H1 (cell line): ENCODE data around the gene SMAD7. TPM values are rescaled to one million over a fixed set of nuclear protein-coding genes. Genes with fewer than 3 reads are reported as not detected.

Experiments used
- CTCF ChIA-PET: fragments of 300-600 bp; sonication (Branson Sonifier 250); formaldehyde crosslinking; loops from one replicate; lab custom pipeline; 2021; ENCODE audit not compliant: partially characterized antibody; lab: Charles Lee
- POLR2A ChIA-PET: fragments of 300-600 bp; sonication (Branson Sonifier 250); formaldehyde crosslinking; loops from one replicate; lab custom pipeline; 2021; ENCODE audit warnings: inconsistent platforms; ENCODE audit not compliant: partially characterized antibody; lab: Charles Lee
- DNase-seq, 2 experiments: peaks; one replicate each; pipeline versions ENCODE4 v3.0.0 to v3.0.0-alpha.2; 2010 to 2022; ENCODE audit warnings: low spot score in 2 of 2, low read depth in 1 of 2, mixed read lengths in 1 of 2
- FAIRE-seq: peaks from 2 replicates; lab custom pipeline; 2011; peaks lifted over from hg19 to GRCh38; lab: Jason Lieb, UNC
- H2AFZ ChIP-seq: 2 replicates; pipeline ENCODE4 v1.8.1; 2012; ENCODE audit warnings: low read length, inconsistent platforms
- H2AK5ac ChIP-seq: 2 replicates; pipeline ENCODE4 v1.6.1; 2013; ENCODE audit warnings: low read depth, low read length
- H2BK120ac ChIP-seq: replicated peaks from 2 replicates; pipeline ENCODE3; 2013; ENCODE audit warnings: low read depth, low read length, inconsistent platforms
- H2BK12ac ChIP-seq: 2 replicates; pipeline ENCODE4 v1.6.1; 2013; ENCODE audit warnings: low read depth, low read length
- H2BK15ac ChIP-seq: 2 replicates; pipeline ENCODE4 v1.6.1; 2013; ENCODE audit warnings: low read length
- H2BK20ac ChIP-seq: 2 replicates; pipeline ENCODE4 v1.6.1; 2013; ENCODE audit warnings: low read length
- H2BK5ac ChIP-seq: 2 replicates; pipeline ENCODE4 v1.6.1; 2013; ENCODE audit warnings: low read depth, low read length
- H3K14ac ChIP-seq: 2 replicates; pipeline ENCODE4 v1.6.1; 2013; ENCODE audit warnings: inconsistent platforms; ENCODE audit not compliant: insufficient read length
- H3K18ac ChIP-seq: 2 replicates; pipeline ENCODE4 v1.6.1; 2013; ENCODE audit warnings: low read length; ENCODE audit errors: extremely low read depth
- H3K23ac ChIP-seq: 2 replicates; pipeline ENCODE4 v1.6.1; 2013; ENCODE audit warnings: inconsistent platforms; ENCODE audit not compliant: insufficient read length
- H3K23me2 ChIP-seq: 2 replicates; pipeline ENCODE4 v1.6.1; 2013; ENCODE audit warnings: low read depth, low read length
- H3K27ac ChIP-seq: 2 replicates; pipeline ENCODE4 v1.6.1; 2011; ENCODE audit warnings: low read depth, low read length, inconsistent platforms
- H3K27me3 ChIP-seq, 4 experiments: replicated peaks in 1 of 4; 1 replicate in 1 of 4; 2 replicates in 3 of 4; pipeline versions ENCODE4 v1.6.1 to v1.8.1; 2011 to 2013; ENCODE audit warnings: low read length in 3 of 4, mild to moderate bottlenecking in 3 of 4, inconsistent platforms in 2 of 4, mixed read lengths in 2 of 4, moderate library complexity in 1 of 4; ENCODE audit not compliant: control insufficient read depth in 3 of 4, insufficient read depth in 3 of 4; ENCODE audit errors: extremely low read depth in 1 of 4
- H3K36me3 ChIP-seq, 4 experiments: 2 replicates each; pipeline versions ENCODE4 v1.6.1 to v1.8.1; 2011 to 2013; ENCODE audit warnings: mild to moderate bottlenecking in 4 of 4, low read length in 3 of 4, moderate library complexity in 2 of 4, control low read depth in 1 of 4, inconsistent platforms in 1 of 4; ENCODE audit not compliant: insufficient read depth in 4 of 4, control insufficient read depth in 2 of 4
- H3K4ac ChIP-seq: replicated peaks from 2 replicates; pipeline ENCODE3; 2013; ENCODE audit warnings: low read length, low read depth, mixed read lengths, inconsistent platforms; ENCODE audit not compliant: insufficient read length
- H3K4me1 ChIP-seq, 4 experiments: replicated peaks in 1 of 4; 1 replicate in 1 of 4; 2 replicates in 3 of 4; pipeline versions ENCODE4 v1.6.1 to v1.8.1; 2011 to 2013; ENCODE audit warnings: low read length in 3 of 4, inconsistent platforms in 2 of 4, mixed read lengths in 1 of 4; ENCODE audit not compliant: insufficient read depth in 4 of 4, control insufficient read depth in 3 of 4
- H3K4me2 ChIP-seq, 2 experiments: 2 replicates each; pipeline versions ENCODE4 v1.6.1 to v1.8.1; 2011 to 2013; ENCODE audit warnings: low read depth in 2 of 2, low read length in 2 of 2, control low read depth in 1 of 2, inconsistent platforms in 1 of 2, mild to moderate bottlenecking in 1 of 2; ENCODE audit not compliant: insufficient read depth in 1 of 2
- H3K4me3 ChIP-seq, 4 experiments: fragments of 200-600, 300-600 bp in 1 of 4; sonication (generic), shearing (Covaris generic), sonication (Bioruptor Twin) in 1 of 4; 2 replicates each; pipeline versions ENCODE4 v1.5.1 to v1.8.1; 2011 to 2016; ENCODE audit warnings: low read length in 4 of 4, low read depth in 3 of 4, control low read depth in 2 of 4, inconsistent platforms in 2 of 4, mild to moderate bottlenecking in 2 of 4, mixed read lengths in 1 of 4, moderate library complexity in 1 of 4; ENCODE audit not compliant: insufficient read depth in 2 of 4; ENCODE audit errors: extremely low read depth in 1 of 4
- H3K56ac ChIP-seq: replicated peaks from 2 replicates; pipeline ENCODE3; 2013; ENCODE audit warnings: low read depth, mild to moderate bottlenecking, mixed read lengths, low read length, inconsistent platforms; ENCODE audit not compliant: insufficient read length
- H3K79me1 ChIP-seq: 2 replicates; pipeline ENCODE4 v1.6.1; 2013; ENCODE audit warnings: low read depth, low read length, control low read depth
- H3K79me2 ChIP-seq, 2 experiments: 2 replicates each; pipeline versions ENCODE4 v1.6.1 to v1.8.1; 2012 to 2013; ENCODE audit warnings: low read length in 2 of 2, mild to moderate bottlenecking in 2 of 2, inconsistent platforms in 1 of 2; ENCODE audit not compliant: insufficient read depth in 2 of 2, control insufficient read depth in 1 of 2
- H3K9ac ChIP-seq, 4 experiments: replicated peaks in 1 of 4; 1 replicate in 1 of 4; 2 replicates in 3 of 4; pipeline versions ENCODE4 v1.6.1 to v1.8.1; 2011 to 2013; ENCODE audit warnings: low read depth in 3 of 4, low read length in 3 of 4, control low read depth in 2 of 4, mild to moderate bottlenecking in 2 of 4, moderate library complexity in 2 of 4, inconsistent platforms in 1 of 4; ENCODE audit errors: extremely low read depth in 1 of 4
- H3K9me3 ChIP-seq, 2 experiments: 2 replicates each; pipeline versions ENCODE4 v1.6.1 to v1.8.1; 2012 to 2013; ENCODE audit warnings: mild to moderate bottlenecking in 2 of 2, moderate library complexity in 2 of 2, control low read depth in 1 of 2, inconsistent platforms in 1 of 2, low read depth in 1 of 2, low read length in 1 of 2, mixed read lengths in 1 of 2; ENCODE audit not compliant: insufficient read depth in 2 of 2
- H4K20me1 ChIP-seq, 2 experiments: replicated peaks in 1 of 2; 2 replicates each; pipeline versions ENCODE3 to v1.8.1; 2011 to 2013; ENCODE audit warnings: inconsistent platforms in 2 of 2, low read length in 2 of 2, mild to moderate bottlenecking in 1 of 2; ENCODE audit not compliant: insufficient read depth in 2 of 2, control insufficient read depth in 1 of 2
- H4K5ac ChIP-seq: 2 replicates; pipeline ENCODE4 v1.6.1; 2013; ENCODE audit warnings: low read length, low read depth, mixed read lengths, inconsistent platforms; ENCODE audit not compliant: insufficient read length
- H4K8ac ChIP-seq: 2 replicates; pipeline ENCODE4 v1.8.0; 2013; ENCODE audit warnings: mild to moderate bottlenecking, moderate library complexity, low read length, inconsistent platforms; ENCODE audit not compliant: insufficient read depth; ENCODE audit errors: extremely low read depth
- H4K91ac ChIP-seq: replicated peaks from 2 replicates; pipeline ENCODE3; 2013; ENCODE audit warnings: low read length, mixed read lengths, inconsistent platforms; ENCODE audit not compliant: insufficient read length
- EZH2 ChIP-seq: fragments of 200-600 bp; sonication (generic); IDR thresholded peaks from 2 replicates; pipeline ENCODE4 v1.7.1; 2012; ENCODE audit warnings: low read depth, mild to moderate bottlenecking, moderate library complexity, low read length, inconsistent platforms; ENCODE audit not compliant: severe bottlenecking
- KDM1A ChIP-seq: fragments of 200-600, 300-600 bp; sonication (generic); IDR thresholded peaks from 2 replicates; pipeline ENCODE4 v1.7.1; 2016; ENCODE audit warnings: mild to moderate bottlenecking, low read length, borderline replicate concordance
- WGBS, 2 experiments: shearing (Covaris generic) in 1 of 2; methylation state at CpG; one replicate each; pipeline versions ENCODE4 v1.1.6 to v1.1.7; 2013 to 2015; ENCODE audit warnings: low lambda C conversion rate in 2 of 2, mixed read lengths in 2 of 2, inconsistent platforms in 1 of 2, low coverage in 1 of 2, missing lambda C conversion rate in 1 of 2; ENCODE audit not compliant: insufficient replicate concordance in 2 of 2, insufficient coverage in 1 of 2, insufficient read length in 1 of 2; ENCODE audit errors: extremely low coverage in 1 of 2, missing lambda C conversion rate in 1 of 2; 5-methylcytosine and 5-hydroxymethylcytosine counted together
- polyA plus RNA-seq, 7 experiments: library from polyadenylated mRNA; depleted of rRNA in 3 of 7; stranded (reverse) in 5 of 7; unstranded in 2 of 7; fragments of >200 nt in 5 of 7; fragments of 200-250 nt in 2 of 7; gene quantifications; 1 replicate in 5 of 7; 2 replicates in 1 of 7; 4 replicates in 1 of 7; pipeline versions ENCODE4 v1.2.1 to v1.2.3, GENCODE V29; 2011 to 2013; ENCODE audit warnings: missing spikeins in 2 of 7, mixed read lengths in 2 of 7
- total RNA-seq: library from RNA; stranded (reverse); fragmentation: NEBNext Ultra II Directional; extraction: Animal tissue kit (Norgen Biotek cat#: 25700); gene quantifications from 2 replicates; pipeline ENCODE4 v1.2.1, GENCODE V29; 2021
- TF ChIP-seq, protein P1 (sequence below): IDR thresholded peaks from 2 replicates; pipeline ENCODE4 v1.6.1; 2012; ENCODE audit warnings: inconsistent platforms

SMAD7 gene
- total and polyA plus RNA-seq, 2 of the 8 experiments (the other 6 are each of a cell fraction or from before 2014, with no cell fraction given) = 6.5 to 15.5 TPM

DNA sequence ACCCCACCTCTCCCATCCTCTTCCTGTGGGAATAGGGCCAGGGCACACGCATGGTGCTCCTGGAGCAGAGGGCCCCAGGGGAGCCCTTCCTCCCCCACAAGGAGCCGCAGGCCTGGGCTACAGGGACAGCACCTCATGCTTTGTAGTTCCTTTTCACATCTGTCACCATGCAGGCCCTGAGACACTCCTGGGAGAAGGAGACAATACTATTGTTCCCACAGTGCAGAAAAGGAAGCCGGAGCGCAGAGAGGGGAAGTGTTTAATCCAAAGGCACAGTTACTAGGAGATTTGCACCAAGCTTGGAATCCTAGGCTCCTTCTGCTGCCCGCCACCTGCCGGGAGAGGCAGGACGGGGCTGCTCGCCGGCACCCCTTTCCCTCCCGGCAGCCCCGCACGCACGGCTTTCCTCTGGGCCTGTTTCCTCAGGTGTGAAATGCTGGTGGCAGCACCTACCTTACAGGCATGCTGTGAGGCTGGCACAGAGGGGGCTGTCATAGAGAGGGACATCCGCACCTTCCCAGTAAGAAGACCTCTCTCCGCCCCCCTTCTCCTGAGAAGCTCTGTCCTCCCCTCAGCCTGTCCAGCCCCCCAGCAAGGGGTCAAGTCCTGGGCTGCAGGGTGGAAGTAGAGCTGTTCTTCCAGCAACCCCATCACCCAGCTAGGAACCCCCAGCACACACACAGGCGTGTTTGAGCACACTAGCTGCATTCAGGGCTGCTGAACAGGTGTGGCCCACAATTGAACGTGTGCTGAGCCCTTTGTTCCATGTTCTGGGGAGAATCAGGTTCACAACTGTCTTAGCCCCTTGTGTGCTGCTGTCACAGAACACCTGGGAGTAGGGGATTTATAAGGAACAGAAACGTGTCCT lies 62.6 kb downstream of the SMAD7 start:
- no peak for FAIRE-seq
- no peak for DNase-seq
- H3K9me3 ChIP-seq = no peaks in the 10 kb centered on the region
- ChIA-PET CTCF (interaction anchor here (1.7 kb wide), 1 partner anchor 111 kb away, joined by 3 read pairs; no protein-coding TSS in a partner anchor), POLR2A (no interaction called here)
- no peak overlapping the region for H3K56ac ChIP-seq
- peak overlapping the region; percentile 5 for H4K91ac ChIP-seq
- H2AK5ac ChIP-seq = peak overlapping the region; percentile 61; the same call in 1 of the 2 replicates
- no peak overlapping the region for H2BK120ac ChIP-seq
- no peaks in the 10 kb centered on the region for H3K79me2 ChIP-seq
- peak overlapping the region; percentile 46; the same call in 1 of the 2 replicates for H2BK15ac ChIP-seq
- no peaks in the 10 kb centered on the region for H3K79me1 ChIP-seq
- H3K4ac ChIP-seq = no peak overlapping the region
- H3K27me3 ChIP-seq = no peaks in the 10 kb centered on the region
- H2AFZ ChIP-seq = no peak overlapping the region
- peak overlapping the region; percentile 62 for H3K18ac ChIP-seq
- H4K8ac ChIP-seq = no peak overlapping the region
- H3K27ac ChIP-seq = no peak overlapping the region
- H3K14ac ChIP-seq = no peak overlapping the region
- WGBS, 2 experiments = 79% methylated on average over 12 of the region's 18 CpGs; no CpG with 5 or more reads in 1 of the 2 experiments
- H3K23me2 ChIP-seq = 0 out of 2 replicates have a peak, but pooled peaks cover 2% of the 10 kb centered on the region
- H3K36me3 ChIP-seq = no peaks in the 10 kb centered on the region
- no peak overlapping the region for H4K5ac ChIP-seq
- H2BK5ac ChIP-seq = 0 out of 2 replicates have a peak overlapping the region, but pooled peaks have one; percentile 35
- H3K4me1 ChIP-seq = peaks cover 0 to 26% (median 15%) of the 10 kb centered on the region in 4 experiments; a peak in 6 of 7 replicates
- H2BK12ac ChIP-seq = 0 out of 2 replicates have a peak overlapping the region, but pooled peaks have one; percentile 11
- no peaks in the 10 kb centered on the region for H4K20me1 ChIP-seq
- no peak overlapping the region for H3K4me2 ChIP-seq
- no peak overlapping the region for H3K9ac ChIP-seq
- no peak overlapping the region for H3K23ac ChIP-seq
- 0 out of 2 replicates have a peak overlapping the region, but pooled peaks have one; percentile 13 for H2BK20ac ChIP-seq
- H3K4me3 ChIP-seq = no peak overlapping the region
- TF ChIP-seq KDM1A (no peak), EZH2 (no peak)
- TF ChIP-seq, protein P1, sequence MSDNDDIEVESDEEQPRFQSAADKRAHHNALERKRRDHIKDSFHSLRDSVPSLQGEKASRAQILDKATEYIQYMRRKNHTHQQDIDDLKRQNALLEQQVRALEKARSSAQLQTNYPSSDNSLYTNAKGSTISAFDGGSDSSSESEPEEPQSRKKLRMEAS = no peak
- TF ChIP-seq, all 59 proteins: peak for 0
